Measurements from ENCODE around the gene GNL1.

GRCh38 chr6:30500421-30501355 is 55.6 kb downstream of the GNL1 start:
- TF ChIP-seq CTCF (tag by site-specific recombination; IDR thresholded peaks at IDR 0.05) (no peak), ZNF626 (tag by site-specific recombination; IDR thresholded peaks at IDR 0.05) (no peak)

Data from HEK293 (cell line).